Thyroid gland (tissue), 4 donors: ENCODE data around the gene TCF7L1. TPM values are rescaled to one million over a fixed set of nuclear protein-coding genes. Genes with fewer than 3 reads are reported as not detected.
"Not testable (repeated sequence)": the region's sequence is repeated elsewhere in the genome, so short reads cannot be mapped to it uniquely, and the experiment has no call there.

Source experiments
- DNase-seq, 2 donors: peaks; one replicate each; pipeline ENCODE4 v3.0.0-alpha.2; 2019
- H3K27ac ChIP-seq, 3 donors: fragments of 200-600 bp; sonication (generic); 1 replicate in 2 of 3; 2 replicates in 1 of 3; pipeline ENCODE4 v1.5.1; 2016 to 2019; ENCODE audit warnings: mild to moderate bottlenecking in 1 of 3, moderate library complexity in 1 of 3
- H3K27me3 ChIP-seq: fragments of 200-600 bp; sonication (generic); one replicate; pipeline ENCODE4 v1.5.1; 2019
- H3K36me3 ChIP-seq, 2 donors: fragments of 200-600 bp; sonication (generic); one replicate each; pipeline ENCODE4 v1.5.1; 2016 to 2019
- H3K4me1 ChIP-seq, 2 donors: fragments of 200-600 bp; sonication (generic); one replicate each; pipeline ENCODE4 v1.5.1; 2017 to 2019
- H3K4me3 ChIP-seq, 3 donors: fragments of 200-600 bp; sonication (generic); replicated peaks in 1 of 3; 1 replicate in 2 of 3; 2 replicates in 1 of 3; pipeline ENCODE4 v1.5.1; 2016; ENCODE audit warnings: mild to moderate bottlenecking in 1 of 3
- H3K9me3 ChIP-seq: fragments of 200-600 bp; sonication (generic); one replicate; pipeline ENCODE4 v1.5.1; 2017
- POLR2A ChIP-seq, 2 donors: fragments of 450-650 bp; IDR thresholded peaks; one replicate each; pipeline ENCODE4 v1.6.1; 2017; ENCODE audit warnings: antibody characterized with exemption in 2 of 2, mild to moderate bottlenecking in 2 of 2, moderate library complexity in 1 of 2
- WGBS, 2 donors: methylation state at CpG; one replicate each; pipeline ENCODE4 v1.1.5; 2017; 5-methylcytosine and 5-hydroxymethylcytosine counted together
- intact Hi-C: fragments of 100-400 bp; cut with DNase I; formaldehyde crosslinking; loops from one replicate; pipeline ENCODE4 v1.15.1; 2023
- total RNA-seq, 4 donors: library from RNA; depleted of rRNA; stranded (reverse); fragments of >200 nt; gene quantifications; one replicate each; pipeline ENCODE4 v1.2.3, GENCODE V29; 2016
- TF ChIP-seq, protein P1 (sequence below), 6 experiments: fragments of 200-600 bp in 3 of 6; fragments of 450-650 bp in 3 of 6; sonication (generic) in 3 of 6; IDR thresholded peaks; one replicate each; pipeline ENCODE4 v1.5.1; 2016 to 2019; ENCODE audit warnings: antibody characterized with exemption in 6 of 6, mild to moderate bottlenecking in 2 of 6, inconsistent platforms in 1 of 6, moderate library complexity in 1 of 6

TCF7L1 gene
- total RNA-seq, 4 donors from 2014 or later, result 3.1 to 12.1 (median 8.7) TPM

DNA sequence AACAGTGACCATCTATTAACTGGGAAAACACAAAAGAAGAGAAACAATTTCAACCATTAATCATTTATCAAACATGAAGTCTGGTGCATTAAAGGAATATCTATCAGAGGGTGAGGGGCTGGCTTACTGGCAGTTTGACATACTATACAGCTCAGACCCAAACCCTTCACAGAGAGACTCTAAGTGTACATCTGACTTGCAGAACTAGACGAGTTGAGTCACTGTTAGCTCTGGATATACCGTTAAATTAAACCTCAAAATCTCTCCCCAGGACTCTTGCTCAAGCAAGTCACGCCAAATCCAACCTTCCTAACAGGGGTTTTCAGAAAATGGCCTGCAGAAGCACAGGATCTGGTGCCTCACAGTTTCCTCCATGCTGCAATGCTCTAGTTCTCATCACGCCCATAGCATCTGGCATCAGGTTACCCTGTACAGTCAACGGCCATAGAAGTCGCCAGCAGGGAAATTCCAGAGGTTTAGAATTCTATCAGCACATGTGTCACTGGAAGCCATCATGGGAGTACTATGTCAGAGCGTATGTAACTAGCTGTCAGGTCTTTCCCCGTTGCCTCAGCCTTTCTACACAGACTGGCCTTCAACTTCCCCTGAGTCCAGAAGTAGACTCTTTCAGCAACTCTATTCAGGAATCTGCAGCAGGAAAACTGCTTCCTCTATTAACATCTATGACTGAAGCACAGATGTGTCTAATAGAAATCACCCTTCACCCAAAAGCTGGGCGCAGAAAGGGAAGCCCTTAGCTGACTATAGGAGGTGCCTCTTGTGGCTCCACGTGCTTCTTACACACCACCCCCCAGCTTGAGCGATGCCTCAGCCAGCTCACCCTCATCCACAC, 185.3 kb downstream of the TCF7L1 start:
- H3K27me3 ChIP-seq, result no peaks in the 10 kb centered on the region
- H3K36me3 ChIP-seq, result peaks cover 29 to 35% of the 10 kb centered on the region in 2 donors
- H3K4me1 ChIP-seq, result peaks cover 3 to 10% of the 10 kb centered on the region in 2 donors
- intact Hi-C loops, result no loop called here
- H3K9me3 ChIP-seq, result no peaks in the 10 kb centered on the region
- WGBS, 2 donors, result 81 to 82% methylated on average over 11 of the region's 11 CpGs
- H3K27ac ChIP-seq, result no peak overlapping the region
- H3K4me3 ChIP-seq, result no peak overlapping the region
- DNase-seq, result no peak
- no peak for TF ChIP-seq POLR2A (IDR thresholded peaks at IDR 0.05)
- TF ChIP-seq, protein P1, sequence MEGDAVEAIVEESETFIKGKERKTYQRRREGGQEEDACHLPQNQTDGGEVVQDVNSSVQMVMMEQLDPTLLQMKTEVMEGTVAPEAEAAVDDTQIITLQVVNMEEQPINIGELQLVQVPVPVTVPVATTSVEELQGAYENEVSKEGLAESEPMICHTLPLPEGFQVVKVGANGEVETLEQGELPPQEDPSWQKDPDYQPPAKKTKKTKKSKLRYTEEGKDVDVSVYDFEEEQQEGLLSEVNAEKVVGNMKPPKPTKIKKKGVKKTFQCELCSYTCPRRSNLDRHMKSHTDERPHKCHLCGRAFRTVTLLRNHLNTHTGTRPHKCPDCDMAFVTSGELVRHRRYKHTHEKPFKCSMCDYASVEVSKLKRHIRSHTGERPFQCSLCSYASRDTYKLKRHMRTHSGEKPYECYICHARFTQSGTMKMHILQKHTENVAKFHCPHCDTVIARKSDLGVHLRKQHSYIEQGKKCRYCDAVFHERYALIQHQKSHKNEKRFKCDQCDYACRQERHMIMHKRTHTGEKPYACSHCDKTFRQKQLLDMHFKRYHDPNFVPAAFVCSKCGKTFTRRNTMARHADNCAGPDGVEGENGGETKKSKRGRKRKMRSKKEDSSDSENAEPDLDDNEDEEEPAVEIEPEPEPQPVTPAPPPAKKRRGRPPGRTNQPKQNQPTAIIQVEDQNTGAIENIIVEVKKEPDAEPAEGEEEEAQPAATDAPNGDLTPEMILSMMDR (IDR thresholded peaks at IDR 0.05), result no peak

DNA sequence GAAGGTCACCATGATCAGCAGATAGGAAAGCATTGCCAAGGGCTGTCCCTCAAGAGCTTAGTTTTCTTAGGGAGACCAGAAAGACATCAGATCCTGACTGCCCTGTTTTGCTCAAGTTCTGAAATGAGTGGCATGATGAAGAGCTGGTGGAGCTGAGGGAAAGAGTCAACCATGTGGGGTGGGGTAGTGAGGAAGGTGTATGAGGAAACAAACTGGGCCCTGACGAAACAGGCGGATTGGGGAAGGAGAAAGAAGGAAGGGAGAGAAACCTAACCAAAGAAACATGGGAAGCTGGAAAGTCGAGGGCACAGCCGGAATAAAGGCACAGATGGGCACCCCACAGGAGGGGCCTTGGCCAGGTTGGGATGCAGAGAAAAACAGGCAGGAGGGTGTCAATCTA, 186.6 kb downstream of the TCF7L1 start:
- Histone ChIP-seq H3K9me3 (no peaks in the 10 kb centered on the region), H3K4me1 (peaks cover 9 to 18% of the 10 kb centered on the region in 2 donors), H3K27ac (no peak overlapping the region), H3K4me3 (no peak overlapping the region), H3K36me3 (peaks cover 34 to 46% of the 10 kb centered on the region in 2 donors), H3K27me3 (no peaks in the 10 kb centered on the region)
- 88 to 89% methylated on average over 4 of the region's 4 CpGs for WGBS, 2 donors
- intact Hi-C loops, result loop anchor here (10.0 kb wide), 1 partner anchor 225 kb away; no protein-coding TSS in a partner anchor
- no peak for DNase-seq
- no peak for TF ChIP-seq POLR2A (IDR thresholded peaks at IDR 0.05)
- TF ChIP-seq, protein P1 (IDR thresholded peaks at IDR 0.05), result no peak

DNA sequence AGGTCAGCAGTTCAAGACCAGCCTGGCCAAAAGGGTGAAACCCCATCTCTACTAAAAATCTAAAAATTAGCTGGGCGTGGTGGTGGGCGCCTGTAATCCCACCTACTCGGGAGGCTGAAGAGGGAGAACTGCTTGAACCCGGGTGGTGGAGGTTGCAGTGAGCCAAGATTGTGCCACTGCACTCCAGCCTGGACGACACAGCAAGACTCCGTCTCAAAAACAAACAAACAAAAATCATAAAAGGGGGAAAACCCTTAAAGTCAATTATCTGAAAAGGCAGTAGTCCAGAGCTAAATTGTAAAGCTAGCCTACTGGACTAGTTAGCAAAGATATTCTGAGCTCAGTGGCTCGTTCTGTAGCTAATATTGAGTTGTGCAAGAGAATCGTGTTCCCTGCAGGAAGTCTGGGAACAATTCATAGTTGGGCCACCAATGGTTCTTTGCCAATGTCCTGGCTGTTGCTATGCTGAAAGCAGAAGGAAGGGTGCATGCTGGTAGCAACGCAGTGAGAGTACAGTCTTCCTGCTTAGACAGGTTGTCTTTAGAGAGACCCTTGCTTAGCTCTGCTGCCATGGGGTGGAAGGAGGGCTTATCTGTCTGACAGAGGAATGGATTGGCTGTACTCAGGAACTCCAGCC, 190.3 kb downstream of the TCF7L1 start:
- Histone ChIP-seq H3K4me1 (peaks cover 36 to 45% of the 10 kb centered on the region in 2 donors), H3K9me3 (no peaks in the 10 kb centered on the region), H3K36me3 (peaks cover 34 to 37% of the 10 kb centered on the region in 2 donors), H3K27ac (no peak overlapping the region), H3K4me3 (no peak overlapping the region), H3K27me3 (no peaks in the 10 kb centered on the region)
- no peak for TF ChIP-seq POLR2A (IDR thresholded peaks at IDR 0.05)
- TF ChIP-seq, protein P1 (IDR thresholded peaks at IDR 0.05), result no peak
- intact Hi-C loops, result loop anchor here (10.0 kb wide), 1 partner anchor 221 kb away; no protein-coding TSS in a partner anchor
- no peak for DNase-seq
- WGBS, 2 donors, result 87 to 91% methylated on average over 9 of the region's 9 CpGs

DNA sequence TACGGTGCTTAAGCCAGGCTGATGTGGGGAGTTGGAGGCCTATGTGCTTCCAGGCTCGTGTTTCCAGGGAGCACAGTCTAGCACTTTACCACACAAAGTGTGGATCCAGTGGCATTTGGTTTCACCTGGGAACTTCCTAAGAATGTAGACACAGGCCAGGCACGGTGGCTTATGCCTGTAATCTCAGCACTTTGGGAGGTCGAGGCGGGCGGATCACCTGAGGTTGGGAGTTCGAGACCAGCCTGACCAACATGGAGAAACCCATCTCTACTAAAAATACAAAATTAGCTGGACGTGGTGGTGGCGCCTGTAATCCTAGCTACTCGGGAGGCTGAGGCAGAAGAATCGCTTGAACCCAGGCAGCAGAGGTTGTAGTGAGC, 190.8 kb downstream of the TCF7L1 start:
- H3K9me3 ChIP-seq, H3K4me3 ChIP-seq, DNase-seq, H3K27ac ChIP-seq, H3K27me3 ChIP-seq: not testable (repeated sequence)
- intact Hi-C loops, result loop anchor here (10.0 kb wide), 1 partner anchor 221 kb away; no protein-coding TSS in a partner anchor
- H3K4me1 ChIP-seq, result peaks cover 40 to 49% of the 10 kb centered on the region in 2 donors
- WGBS, 2 donors, result 88 to 92% methylated on average over 11 of the region's 11 CpGs
- peaks cover 34 to 37% of the 10 kb centered on the region in 2 donors for H3K36me3 ChIP-seq

DNA sequence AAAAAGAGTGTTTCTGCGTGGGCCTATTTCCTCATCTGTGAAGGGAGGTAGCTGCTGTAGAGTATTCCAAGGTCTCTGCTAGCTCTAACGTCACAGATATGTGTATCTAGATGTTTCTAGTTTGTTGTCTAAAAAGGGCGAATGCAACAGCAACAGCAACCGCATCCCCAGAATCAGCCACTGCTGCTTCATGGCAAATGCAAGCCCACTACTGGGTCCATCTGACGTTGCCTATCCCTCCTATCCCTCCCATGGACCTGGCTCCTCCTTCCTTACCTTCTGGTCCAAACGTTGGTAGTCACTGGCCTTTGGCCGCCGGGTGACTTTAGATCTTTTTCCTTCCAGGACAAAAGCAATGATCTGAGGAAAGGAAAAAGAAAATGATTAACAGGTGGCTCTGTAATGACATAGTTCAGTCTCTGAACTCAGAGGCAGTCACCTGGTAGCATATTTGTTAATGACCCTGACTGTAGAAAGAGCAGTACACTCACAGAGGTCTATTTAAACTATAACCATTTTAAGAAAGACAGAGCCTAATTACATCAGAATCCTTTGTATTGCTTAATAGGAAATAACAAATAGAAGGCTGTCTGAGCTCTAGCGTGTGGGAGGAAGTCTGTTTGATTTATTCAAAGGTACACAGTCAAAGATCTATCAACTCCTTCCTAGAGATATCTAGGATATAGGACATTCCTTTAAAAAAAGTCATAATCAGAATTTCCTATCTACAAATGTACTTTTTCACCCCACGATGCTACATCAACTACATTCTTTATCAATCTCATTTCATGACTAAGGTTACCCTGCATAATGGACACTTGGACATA, 191.7 kb downstream of the TCF7L1 start:
- DNase-seq, result no peak
- Histone ChIP-seq H3K4me3 (peak overlapping the region in 1 of 3 donors; percentile 56), H3K9me3 (no peaks in the 10 kb centered on the region), H3K27ac (peak overlapping the region in 1 of 3 donors; percentile 11), H3K36me3 (peaks cover 34% of the 10 kb centered on the region in 2 donors), H3K27me3 (no peaks in the 10 kb centered on the region), H3K4me1 (peaks cover 40 to 49% of the 10 kb centered on the region in 2 donors)
- no peak for TF ChIP-seq POLR2A (IDR thresholded peaks at IDR 0.05)
- TF ChIP-seq, protein P1 (IDR thresholded peaks at IDR 0.05), result no peak
- 67 to 68% methylated on average over 10 of the region's 10 CpGs for WGBS, 2 donors
- intact Hi-C loops, result loop anchor here (10.0 kb wide), 1 partner anchor 220 kb away; no protein-coding TSS in a partner anchor
